ENCODE measurements around the gene SLTM.

DNA sequence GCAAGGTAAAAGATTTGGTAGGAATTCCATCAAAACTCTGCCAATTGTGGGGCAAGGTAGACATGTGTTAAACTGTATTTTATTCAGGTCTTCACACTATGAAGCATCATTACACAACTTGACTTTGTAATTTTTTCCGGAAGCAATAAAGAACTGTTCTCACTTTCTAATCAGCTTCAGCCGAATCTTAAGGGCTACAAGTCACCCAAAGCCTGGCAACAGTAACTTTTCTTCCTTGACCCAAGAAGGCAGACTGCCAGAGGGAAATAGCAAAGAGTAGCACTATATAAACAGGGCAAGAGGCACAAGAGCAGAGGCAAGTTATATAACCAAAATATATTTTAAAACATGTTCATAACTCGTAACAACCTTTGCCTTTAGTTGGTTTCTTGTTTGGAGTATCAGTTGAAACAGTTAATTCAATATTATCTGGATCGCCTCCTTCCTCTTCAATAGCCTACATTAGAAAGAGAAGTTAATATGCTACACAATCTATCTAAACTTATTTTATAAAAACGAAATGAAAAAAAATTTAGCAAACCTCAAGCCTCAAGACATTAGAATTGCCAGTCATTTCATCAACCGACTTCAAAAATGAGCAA, 1.4 kb downstream of the SLTM start:
- TF ChIP-seq YY1 (IDR thresholded peaks at IDR 0.05; ENCODE audit: insufficient read depth, insufficient read length) = no peak
- TF ChIP-seq ZNF274 (IDR thresholded peaks at IDR 0.05; ENCODE audit: low read depth, low read length) = no peak
